ENCODE results near the gene RGS3.

- TF ChIP-seq CTCF (IDR thresholded peaks at IDR 0.05; ENCODE audit: insufficient read depth, low read depth, low read length), result no peak
- TF ChIP-seq EZH2 (IDR thresholded peaks at IDR 0.05; ENCODE audit: insufficient read depth, low read length), result no peak
These were observed 15.7 kb downstream of the RGS3 start for GRCh38 chr9:113479174-113479621.

Measured in astrocyte (in vitro differentiated cells and primary cell).